ENCODE results near the gene OR2T29.
"Not testable (repeated sequence)": the region's sequence is repeated elsewhere in the genome, so short reads cannot be mapped to it uniquely, and the experiment has no call there.

OR2T29 gene

DNA sequence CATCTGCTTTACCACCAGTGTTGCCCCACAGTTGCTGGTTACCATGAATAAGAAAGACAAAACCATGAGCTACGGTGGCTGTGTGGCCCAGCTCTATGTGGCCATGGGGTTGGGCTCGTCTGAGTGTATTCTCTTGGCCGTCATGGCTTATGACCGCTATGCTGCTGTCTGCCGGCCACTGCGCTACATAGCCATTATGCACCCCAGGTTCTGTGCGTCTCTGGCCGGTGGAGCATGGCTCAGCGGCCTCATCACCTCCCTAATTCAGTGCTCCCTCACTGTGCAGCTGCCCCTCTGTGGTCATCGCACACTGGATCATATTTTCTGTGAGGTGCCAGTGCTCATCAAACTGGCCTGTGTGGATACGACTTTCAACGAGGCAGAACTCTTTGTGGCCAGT lies 40.7 kb downstream of the OR2T29 start:
- TF ChIP-seq, protein P1, sequence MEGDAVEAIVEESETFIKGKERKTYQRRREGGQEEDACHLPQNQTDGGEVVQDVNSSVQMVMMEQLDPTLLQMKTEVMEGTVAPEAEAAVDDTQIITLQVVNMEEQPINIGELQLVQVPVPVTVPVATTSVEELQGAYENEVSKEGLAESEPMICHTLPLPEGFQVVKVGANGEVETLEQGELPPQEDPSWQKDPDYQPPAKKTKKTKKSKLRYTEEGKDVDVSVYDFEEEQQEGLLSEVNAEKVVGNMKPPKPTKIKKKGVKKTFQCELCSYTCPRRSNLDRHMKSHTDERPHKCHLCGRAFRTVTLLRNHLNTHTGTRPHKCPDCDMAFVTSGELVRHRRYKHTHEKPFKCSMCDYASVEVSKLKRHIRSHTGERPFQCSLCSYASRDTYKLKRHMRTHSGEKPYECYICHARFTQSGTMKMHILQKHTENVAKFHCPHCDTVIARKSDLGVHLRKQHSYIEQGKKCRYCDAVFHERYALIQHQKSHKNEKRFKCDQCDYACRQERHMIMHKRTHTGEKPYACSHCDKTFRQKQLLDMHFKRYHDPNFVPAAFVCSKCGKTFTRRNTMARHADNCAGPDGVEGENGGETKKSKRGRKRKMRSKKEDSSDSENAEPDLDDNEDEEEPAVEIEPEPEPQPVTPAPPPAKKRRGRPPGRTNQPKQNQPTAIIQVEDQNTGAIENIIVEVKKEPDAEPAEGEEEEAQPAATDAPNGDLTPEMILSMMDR (IDR thresholded peaks at IDR 0.05), result no peak
- Histone ChIP-seq H3K9me3 (peaks cover 0 to 3% (median 0%) of the 10 kb centered on the region in 3 donors), H3K4me3 (no peak overlapping the region), H3K27me3 (no peaks in the 10 kb centered on the region), H3K27ac (no peak overlapping the region), H3K4me1 (no peaks in the 10 kb centered on the region), H3K36me3 (no peaks in the 10 kb centered on the region)
- intact Hi-C loops (cut with DNase I; ENCODE audit: low total_unique reads), result no loop called here
- DNase-seq, result peak in 1 of 2 donors; percentile 20

DNA sequence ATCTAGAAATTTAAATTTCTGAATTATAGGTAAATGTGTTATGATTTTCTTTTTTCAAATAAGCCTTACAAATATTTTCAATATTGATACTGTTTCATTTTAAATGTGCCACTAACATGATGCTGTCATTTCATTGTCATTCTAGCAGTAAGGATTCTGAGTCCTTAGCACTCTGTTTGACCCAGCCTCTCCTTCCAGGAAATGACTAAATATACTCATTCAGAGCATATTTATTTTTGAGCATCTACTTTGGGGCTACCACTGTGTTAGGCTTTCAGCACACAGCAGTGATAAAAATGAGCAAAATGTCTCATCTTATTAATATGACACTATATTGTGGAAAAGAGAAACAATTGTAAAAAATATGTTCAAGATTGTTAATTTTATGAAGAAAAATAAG lies 52.4 kb downstream of the OR2T29 start:
- H3K4me1 ChIP-seq; DNase-seq; H3K4me3 ChIP-seq; H3K27ac ChIP-seq; H3K36me3 ChIP-seq; H3K27me3 ChIP-seq; intact Hi-C loops (cut with DNase I; ENCODE audit: low total_unique reads); H3K9me3 ChIP-seq: not testable (repeated sequence)

DNA sequence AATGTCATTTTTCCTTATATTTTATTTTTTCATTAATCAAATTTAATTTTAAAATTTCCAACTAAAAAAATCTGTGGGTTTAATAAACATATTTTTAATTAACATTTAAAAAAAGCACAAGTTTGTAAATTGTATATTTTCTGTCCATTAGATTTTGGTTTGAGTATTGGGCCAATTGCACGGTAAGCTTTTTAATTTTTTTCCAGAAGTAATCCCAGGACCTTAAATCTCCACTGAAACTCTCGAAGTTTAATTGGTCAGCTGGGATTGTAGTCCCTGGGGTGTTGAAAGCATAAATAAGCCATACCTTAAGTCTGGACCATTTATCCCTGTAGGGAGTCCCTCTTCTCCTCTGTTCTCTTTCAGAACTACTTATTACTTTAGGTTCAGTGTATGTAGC lies 54.8 kb downstream of the OR2T29 start, which contains the start of gene OR2G6:
TSS of gene OR2G6 (plus strand) at position 301 of the 400 bp plus-strand sequence. CDS start 13,574 bp downstream, outside the sequence.
- H3K27ac ChIP-seq; H3K27me3 ChIP-seq; H3K4me3 ChIP-seq; H3K9me3 ChIP-seq; intact Hi-C loops (cut with DNase I; ENCODE audit: low total_unique reads); DNase-seq; H3K36me3 ChIP-seq; H3K4me1 ChIP-seq: not testable (repeated sequence)
